H9 (cell line): Measurements from ENCODE around the gene NDUFA11. TPM values are rescaled to one million over a fixed set of nuclear protein-coding genes. Genes with fewer than 3 reads are reported as not detected.

Source experiments
- DNase-seq: peaks from one replicate; pipeline ENCODE4 v3.0.0-alpha.2; 2017
- H2AFZ ChIP-seq: one replicate; pipeline ENCODE4 v1.6.1; 2013; ENCODE audit warnings: mild to moderate bottlenecking, low read length, control low read depth, moderate library complexity
- H2AK5ac ChIP-seq: 2 replicates; pipeline ENCODE4 v1.6.1; 2013; ENCODE audit warnings: low read length, control low read depth, mixed read lengths; ENCODE audit not compliant: insufficient read length
- H2BK120ac ChIP-seq: one replicate; pipeline ENCODE4 v1.6.1; 2013; ENCODE audit warnings: low read depth, mild to moderate bottlenecking, low read length, control low read depth, inconsistent platforms; ENCODE audit not compliant: poor library complexity, severe bottlenecking
- H2BK12ac ChIP-seq: 2 replicates; pipeline ENCODE4 v1.6.1; 2013; ENCODE audit warnings: low read length, control low read depth, mixed read lengths, low read depth; ENCODE audit not compliant: insufficient read length
- H2BK15ac ChIP-seq: 2 replicates; pipeline ENCODE4 v1.6.1; 2013; ENCODE audit warnings: low read depth, low read length, control low read depth
- H2BK20ac ChIP-seq: one replicate; pipeline ENCODE4 v1.6.1; 2013; ENCODE audit warnings: low read depth, mild to moderate bottlenecking, low read length, control low read depth, inconsistent platforms; ENCODE audit not compliant: poor library complexity, severe bottlenecking
- H2BK5ac ChIP-seq: 2 replicates; pipeline ENCODE4 v1.6.1; 2013; ENCODE audit warnings: low read length, control low read depth, mixed read lengths; ENCODE audit not compliant: insufficient read length
- H3K14ac ChIP-seq: 2 replicates; pipeline ENCODE4 v1.6.1; 2013; ENCODE audit warnings: low read length, control low read depth; ENCODE audit not compliant: insufficient read depth
- H3K18ac ChIP-seq: 2 replicates; pipeline ENCODE4 v1.6.1; 2013; ENCODE audit warnings: low read depth, mild to moderate bottlenecking, mixed read lengths, low read length, control low read depth; ENCODE audit not compliant: insufficient read length
- H3K23ac ChIP-seq: 2 replicates; pipeline ENCODE4 v1.6.1; 2013; ENCODE audit warnings: low read length, control low read depth, mixed read lengths, low read depth; ENCODE audit not compliant: insufficient read length
- H3K23me2 ChIP-seq: 2 replicates; pipeline ENCODE4 v1.6.1; 2013; ENCODE audit warnings: low read depth, mild to moderate bottlenecking, mixed read lengths, low read length, control low read depth; ENCODE audit not compliant: insufficient read length, poor library complexity, severe bottlenecking
- H3K27ac ChIP-seq: 2 replicates; pipeline ENCODE4 v1.5.1; 2013; ENCODE audit warnings: low read length, control low read depth, mixed read lengths, low read depth; ENCODE audit not compliant: insufficient read length
- H3K27me3 ChIP-seq: 2 replicates; pipeline ENCODE4 v1.6.1; 2013; ENCODE audit warnings: low read length, control low read depth, inconsistent platforms; ENCODE audit not compliant: insufficient read depth
- H3K4ac ChIP-seq: 2 replicates; pipeline ENCODE4 v1.6.1; 2013; ENCODE audit warnings: low read depth, mild to moderate bottlenecking, control low read depth, inconsistent platforms, low read length, moderate library complexity
- H3K4me1 ChIP-seq: 2 replicates; pipeline ENCODE4 v1.6.1; 2013; ENCODE audit warnings: low read length, control low read depth, inconsistent platforms; ENCODE audit not compliant: insufficient read depth
- H3K4me2 ChIP-seq: 2 replicates; pipeline ENCODE4 v1.6.1; 2013; ENCODE audit warnings: low read length, control low read depth, mixed read lengths; ENCODE audit not compliant: insufficient read length, insufficient read depth
- H3K56ac ChIP-seq: 2 replicates; pipeline ENCODE4 v1.6.1; 2013; ENCODE audit warnings: low read depth, mild to moderate bottlenecking, mixed read lengths, low read length, control low read depth; ENCODE audit not compliant: insufficient read length
- H3K79me1 ChIP-seq: 2 replicates; pipeline ENCODE4 v1.6.1; 2013; ENCODE audit warnings: low read depth, mild to moderate bottlenecking, moderate library complexity, low read length, control low read depth, inconsistent platforms; ENCODE audit not compliant: insufficient read depth, poor library complexity, severe bottlenecking
- H3K79me2 ChIP-seq: 2 replicates; pipeline ENCODE4 v1.6.1; 2013; ENCODE audit warnings: low read length, control low read depth, inconsistent platforms; ENCODE audit not compliant: insufficient read depth
- H3K9ac ChIP-seq: 2 replicates; pipeline ENCODE4 v1.6.1; 2013; ENCODE audit warnings: low read length, control low read depth, mixed read lengths; ENCODE audit not compliant: insufficient read length; ENCODE audit errors: extremely low read depth
- H3K9me3 ChIP-seq: one replicate; pipeline ENCODE4 v1.6.1; 2013; ENCODE audit warnings: low read depth, low read length, inconsistent platforms; ENCODE audit not compliant: control insufficient read depth
- H3T11ph ChIP-seq: one replicate; pipeline ENCODE4 v1.6.1; 2013; ENCODE audit warnings: mild to moderate bottlenecking, low read length, control low read depth, inconsistent platforms
- H4K20me1 ChIP-seq: one replicate; pipeline ENCODE4 v1.6.1; 2013; ENCODE audit not compliant: control insufficient read depth, insufficient read length, insufficient read depth
- H4K5ac ChIP-seq: 2 replicates; pipeline ENCODE4 v1.6.1; 2013; ENCODE audit warnings: low read depth, mild to moderate bottlenecking, mixed read lengths, low read length, control low read depth; ENCODE audit not compliant: insufficient read length
- H4K8ac ChIP-seq: replicated peaks from 2 replicates; pipeline ENCODE4 v1.6.1; 2013; ENCODE audit warnings: low read length, control low read depth, mixed read lengths, low read depth; ENCODE audit not compliant: insufficient read length
- H4K91ac ChIP-seq: 2 replicates; pipeline ENCODE4 v1.6.1; 2013; ENCODE audit warnings: low read depth, mild to moderate bottlenecking, moderate library complexity, mixed read lengths, low read length, control low read depth; ENCODE audit not compliant: insufficient read length
- H3K27ac Mint-ChIP-seq, 3 experiments: 2 replicates in 2 of 3; 3 replicates in 1 of 3; pipeline ENCODE4 v1.8.0; 2020 to 2021; ENCODE audit warnings: mixed read lengths in 3 of 3, mild to moderate bottlenecking in 1 of 3, moderate library complexity in 1 of 3
- H3K27me3 Mint-ChIP-seq: 2 replicates; pipeline ENCODE4 v1.8.0; 2021; ENCODE audit warnings: low read depth, mild to moderate bottlenecking, moderate library complexity, mixed read lengths
- H3K36me3 Mint-ChIP-seq, 3 experiments: 2 replicates in 2 of 3; 3 replicates in 1 of 3; pipeline ENCODE4 v1.8.0; 2020 to 2021; ENCODE audit warnings: low read depth in 3 of 3, mixed read lengths in 3 of 3; ENCODE audit not compliant: insufficient read depth in 1 of 3
- H3K4me1 Mint-ChIP-seq, 2 experiments: 2 replicates each; pipeline ENCODE4 v1.8.0; 2020; ENCODE audit warnings: mixed read lengths in 2 of 2
- H3K4me3 Mint-ChIP-seq, 2 experiments: 2 replicates in 1 of 2; 3 replicates in 1 of 2; pipeline ENCODE4 v1.8.0; 2020 to 2021; ENCODE audit warnings: mild to moderate bottlenecking in 2 of 2, mixed read lengths in 2 of 2, moderate library complexity in 1 of 2
- H3K9me3 Mint-ChIP-seq, 2 experiments: 2 replicates in 1 of 2; 3 replicates in 1 of 2; pipeline ENCODE4 v1.8.0; 2020; ENCODE audit warnings: mild to moderate bottlenecking in 2 of 2, mixed read lengths in 2 of 2, moderate library complexity in 1 of 2
- WGBS: extraction: QIAGEN DNeasy Blood & Tissue Kit; methylation state at CpG from one replicate; pipeline ENCODE4 v1.1.7; 2013; ENCODE audit warnings: missing lambda C conversion rate, low lambda C conversion rate, mixed read lengths; ENCODE audit not compliant: insufficient read length; ENCODE audit errors: extremely low coverage; 5-methylcytosine and 5-hydroxymethylcytosine counted together
- total RNA-seq: library from RNA; stranded (reverse); gene quantifications from 2 replicates; pipeline ENCODE4 v1.2.1, GENCODE V29; 2021
- TF ChIP-seq, protein P1 (sequence below): fragments of 200-600 bp; sonication (generic); conservative IDR thresholded peaks from 3 replicates; pipeline ENCODE4 v1.8.0; 2021; ENCODE audit warnings: antibody characterized with exemption, mild to moderate bottlenecking

NDUFA11 gene
- total RNA-seq, 1 experiment from 2014 or later: 282 TPM

DNA sequence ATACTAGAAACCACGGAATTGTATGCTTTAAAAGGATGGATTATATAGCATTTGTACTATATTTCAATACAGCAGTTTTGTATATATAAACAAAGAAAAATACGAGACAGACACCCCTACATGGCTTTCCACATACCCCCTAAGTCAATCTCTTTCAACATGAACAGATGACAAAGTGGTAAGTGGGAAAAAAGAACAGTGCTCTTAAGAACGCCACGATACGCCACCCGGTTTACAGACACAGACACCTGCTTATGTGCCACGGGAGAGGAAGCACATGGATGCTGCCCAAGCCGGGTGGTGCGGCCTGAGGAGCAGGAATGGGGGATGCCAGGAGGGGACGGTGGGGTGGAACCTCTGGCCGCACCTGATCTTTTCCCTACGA, 18.6 kb upstream of the NDUFA11 start:
- DNase-seq: no peak
- no peak overlapping the region for H4K91ac ChIP-seq
- H2BK20ac ChIP-seq: no peak overlapping the region
- H3K23me2 ChIP-seq: no peaks in the 10 kb centered on the region
- H2BK12ac ChIP-seq: no peak overlapping the region
- H3K79me1 ChIP-seq: no peaks in the 10 kb centered on the region
- no peaks in the 10 kb centered on the region for H3K79me2 ChIP-seq
- no peak overlapping the region for H3K27ac ChIP-seq
- H3K9me3 ChIP-seq: no peaks in the 10 kb centered on the region
- no peak overlapping the region for H3T11ph ChIP-seq
- TF ChIP-seq, protein P1, sequence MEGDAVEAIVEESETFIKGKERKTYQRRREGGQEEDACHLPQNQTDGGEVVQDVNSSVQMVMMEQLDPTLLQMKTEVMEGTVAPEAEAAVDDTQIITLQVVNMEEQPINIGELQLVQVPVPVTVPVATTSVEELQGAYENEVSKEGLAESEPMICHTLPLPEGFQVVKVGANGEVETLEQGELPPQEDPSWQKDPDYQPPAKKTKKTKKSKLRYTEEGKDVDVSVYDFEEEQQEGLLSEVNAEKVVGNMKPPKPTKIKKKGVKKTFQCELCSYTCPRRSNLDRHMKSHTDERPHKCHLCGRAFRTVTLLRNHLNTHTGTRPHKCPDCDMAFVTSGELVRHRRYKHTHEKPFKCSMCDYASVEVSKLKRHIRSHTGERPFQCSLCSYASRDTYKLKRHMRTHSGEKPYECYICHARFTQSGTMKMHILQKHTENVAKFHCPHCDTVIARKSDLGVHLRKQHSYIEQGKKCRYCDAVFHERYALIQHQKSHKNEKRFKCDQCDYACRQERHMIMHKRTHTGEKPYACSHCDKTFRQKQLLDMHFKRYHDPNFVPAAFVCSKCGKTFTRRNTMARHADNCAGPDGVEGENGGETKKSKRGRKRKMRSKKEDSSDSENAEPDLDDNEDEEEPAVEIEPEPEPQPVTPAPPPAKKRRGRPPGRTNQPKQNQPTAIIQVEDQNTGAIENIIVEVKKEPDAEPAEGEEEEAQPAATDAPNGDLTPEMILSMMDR: no peak
- Mint-ChIP-seq H3K4me3 (no peak overlapping the region), H3K27me3 (no peaks in the 10 kb centered on the region), H3K27ac (no peak overlapping the region), H3K36me3 (peaks cover 36 to 79% (median 72%) of the 10 kb centered on the region in 3 experiments), H3K4me1 (no peaks in the 10 kb centered on the region), H3K9me3 (no peaks in the 10 kb centered on the region)
- H2BK5ac ChIP-seq: no peak overlapping the region
- no peak overlapping the region for H3K14ac ChIP-seq
- no peak overlapping the region for H4K8ac ChIP-seq
- H4K5ac ChIP-seq: no peak overlapping the region
- no peak overlapping the region for H2BK120ac ChIP-seq
- H3K4me2 ChIP-seq: no peak overlapping the region
- no CpG with 5 or more reads among the region's 12 CpGs for WGBS
- H3K27me3 ChIP-seq: no peaks in the 10 kb centered on the region
- no peak overlapping the region for H2AK5ac ChIP-seq
- no peaks in the 10 kb centered on the region for H3K4me1 ChIP-seq
- H3K23ac ChIP-seq: no peak overlapping the region
- no peak overlapping the region for H2AFZ ChIP-seq
- H3K56ac ChIP-seq: no peak overlapping the region
- H3K4ac ChIP-seq: no peak overlapping the region
- H3K9ac ChIP-seq: no peak overlapping the region
- no peak overlapping the region for H3K18ac ChIP-seq
- H2BK15ac ChIP-seq: no peak overlapping the region
- peaks cover 3% of the 10 kb centered on the region for H4K20me1 ChIP-seq
